Measurements from ENCODE around the gene PAK2. TPM values are rescaled to one million over a fixed set of nuclear protein-coding genes. Genes with fewer than 3 reads are reported as not detected.
A peak's percentile ranks its signal among the peaks of the same experiment; 100 is the strongest.
"Not testable (repeated sequence)": the region's sequence is repeated elsewhere in the genome, so short reads cannot be mapped to it uniquely, and the experiment has no call there.

PAK2 gene
- total and polyA plus RNA-seq, 9 of the 15 experiments (the other 6 are each of a cell fraction or from before 2014, with no cell fraction given), result 13.2 to 72.4 (median 35.7) TPM

- H3K27me3 ChIP-seq (ENCODE audit: control insufficient read depth in 2 of 2, insufficient read depth in 2 of 2, low read length in 2 of 2); H3K9ac ChIP-seq (ENCODE audit: insufficient read depth in 1 of 2, low read depth in 2 of 2, low read length in 2 of 2); H4K20me1 ChIP-seq (replicated peaks; ENCODE audit: control insufficient read depth, insufficient read depth, low read length); H3K9me1 ChIP-seq (ENCODE audit: control insufficient read depth, insufficient read depth, low read length); FAIRE-seq; intact Hi-C loops (cut with micrococcal nuclease); H3K79me2 ChIP-seq (ENCODE audit: control insufficient read depth, insufficient read depth, low read length); H2AFZ ChIP-seq (ENCODE audit: low read depth, low read length); H3K4me3 ChIP-seq; in situ Hi-C loops (cut with MboI); POLR2A ChIA-PET; DNase-seq (ENCODE audit: extremely low read depth in 1 of 4, low spot score in 3 of 4); H3K27ac ChIP-seq (ENCODE audit: extremely low read depth, low read depth, low read length); H3K4me1 ChIP-seq (replicated peaks in 1 of 2; ENCODE audit: control insufficient read depth in 2 of 2, insufficient read depth in 2 of 2, low read length in 2 of 2); H3K9me3 ChIP-seq (replicated peaks; ENCODE audit: control insufficient read depth, insufficient read depth, low read depth, low read length); ATAC-seq; H3K4me2 ChIP-seq (ENCODE audit: insufficient read depth, low read length): not testable (repeated sequence)
- H3K36me3 ChIP-seq (ENCODE audit: control insufficient read depth, insufficient read depth, low read length), result peaks cover 44% of the 10 kb centered on the region; the same call in 2 of the 3 replicates
- CTCF ChIA-PET (ENCODE audit: low intra/inter-chr PET ratio), result interaction anchor here (0.8 kb wide), 1 partner anchor 8 kb away, joined by 3 read pairs; no protein-coding TSS in a partner anchor
- BruUV-seq (replicated peaks), result TSS peak; percentile 40
- 94% methylated on average over 3 of the region's 3 CpGs for WGBS (ENCODE audit: insufficient coverage, low coverage, missing lambda C conversion rate)
- peak; percentile 59 for TF ChIP-seq HNRNPK (IDR thresholded peaks at IDR 0.05; ENCODE audit: low read depth, low read length, poor library complexity, severe bottlenecking)
Observed at GRCh38 chr3:196829651-196830050, 90.0 kb downstream of the PAK2 start.

GRCh38 chr3:196835086-196835485, 95.4 kb downstream of the PAK2 start:
- H3K9me3 ChIP-seq (replicated peaks; ENCODE audit: control insufficient read depth, insufficient read depth, low read depth, low read length), result no peaks in the 10 kb centered on the region
- no peaks in the 10 kb centered on the region for H3K9me1 ChIP-seq (ENCODE audit: control insufficient read depth, insufficient read depth, low read length)
- no peak overlapping the region for H3K27ac ChIP-seq (ENCODE audit: extremely low read depth, low read depth, low read length)
- intact Hi-C loops (cut with micrococcal nuclease), result loop anchor here (5.0 kb wide), 1 partner anchor 228 kb away; no protein-coding TSS in a partner anchor
- H4K20me1 ChIP-seq (replicated peaks; ENCODE audit: control insufficient read depth, insufficient read depth, low read length), result no peaks in the 10 kb centered on the region
- in situ Hi-C loops (cut with MboI), result no loop called here
- ChIA-PET CTCF (ENCODE audit: low intra/inter-chr PET ratio) (no interaction called here), POLR2A (no interaction called here)
- BruUV-seq (replicated peaks), result no TSS peak
- H3K79me2 ChIP-seq (ENCODE audit: control insufficient read depth, insufficient read depth, low read length), result no peaks in the 10 kb centered on the region
- no peak for ATAC-seq
- H3K9ac ChIP-seq (ENCODE audit: insufficient read depth in 1 of 2, low read depth in 2 of 2, low read length in 2 of 2), result no peak overlapping the region
- H3K4me3 ChIP-seq, result no peak overlapping the region
- FAIRE-seq, result no peak
- no peaks in the 10 kb centered on the region for H3K4me1 ChIP-seq (replicated peaks in 1 of 2; ENCODE audit: control insufficient read depth in 2 of 2, insufficient read depth in 2 of 2, low read length in 2 of 2)
- TF ChIP-seq ZNF316 (IDR thresholded peaks at IDR 0.05) (peak; percentile 95), MAFG (tag; conservative IDR thresholded peaks at IDR 0.05) (peak; percentile 80), TCF15 (CRISPR knock-in tag; IDR thresholded peaks at IDR 0.05) (no peak), MITF (IDR thresholded peaks at IDR 0.05) (no peak), MAFK (IDR thresholded peaks at IDR 0.05; ENCODE audit: low read length) (peak; percentile 93), MAFF (IDR thresholded peaks at IDR 0.05; ENCODE audit: low read length) (peak; percentile 92), CTCFL (IDR thresholded peaks at IDR 0.05; ENCODE audit: borderline replicate concordance, insufficient read depth, low read depth, low read length, poor library complexity, severe bottlenecking) (no peak), XRCC4 (IDR thresholded peaks at IDR 0.05; ENCODE audit: extremely low read depth, insufficient read depth, insufficient read length) (no peak), C11orf30 (IDR thresholded peaks at IDR 0.05; ENCODE audit: low read depth) (peak; percentile 89), SMARCC2 (IDR thresholded peaks at IDR 0.05; ENCODE audit: low read depth) (no peak)
- WGBS (ENCODE audit: insufficient coverage, low coverage, missing lambda C conversion rate), result 54% methylated on average over 8 of the region's 8 CpGs
- no peak for DNase-seq (ENCODE audit: extremely low read depth in 1 of 4, low spot score in 3 of 4)
- H2AFZ ChIP-seq (ENCODE audit: low read depth, low read length), result no peak overlapping the region
- H3K27me3 ChIP-seq (ENCODE audit: control insufficient read depth in 2 of 2, insufficient read depth in 2 of 2, low read length in 2 of 2), result no peaks in the 10 kb centered on the region
- peaks cover 15% of the 10 kb centered on the region; the same call in 2 of the 3 replicates for H3K36me3 ChIP-seq (ENCODE audit: control insufficient read depth, insufficient read depth, low read length)
- no peak overlapping the region for H3K4me2 ChIP-seq (ENCODE audit: insufficient read depth, low read length)
